HepG2 (cell line): ENCODE data around the gene HELZ2. TPM values are rescaled to one million over a fixed set of nuclear protein-coding genes. Genes with fewer than 3 reads are reported as not detected.

Experiments used
- GATA4 ChIP-seq: sonication (generic); IDR thresholded peaks from 2 replicates; pipeline ENCODE4 v1.6.1; 2016; ENCODE audit warnings: antibody characterized with exemption, low read depth, borderline replicate concordance
- GPBP1L1 ChIP-seq: sonication (generic); formaldehyde crosslinking; IDR thresholded peaks from 2 replicates; pipeline ENCODE4 v1.5.0; 2020; ENCODE audit warnings: mild to moderate bottlenecking, missing genetic modification reagents
- KDM4B ChIP-seq: sonication (generic); formaldehyde crosslinking; IDR thresholded peaks from 2 replicates; pipeline ENCODE4 v1.4.0; 2020; ENCODE audit warnings: missing genetic modification reagents
- RARG ChIP-seq: sonication (generic); formaldehyde crosslinking; IDR thresholded peaks from 2 replicates; pipeline ENCODE4 v1.4.0; 2020; ENCODE audit warnings: low read depth, mild to moderate bottlenecking, missing genetic modification reagents
- RORA ChIP-seq: sonication (generic); formaldehyde crosslinking; IDR thresholded peaks from 2 replicates; pipeline ENCODE4 v1.5.0; 2020; ENCODE audit warnings: mild to moderate bottlenecking, missing genetic modification reagents, moderate library complexity
- RXRA ChIP-seq: sonication (generic); formaldehyde crosslinking; IDR thresholded peaks from 2 replicates; pipeline ENCODE4 v1.5.1; 2020; ENCODE audit warnings: missing genetic modification reagents
- ZNF160 ChIP-seq: sonication (generic); formaldehyde crosslinking; IDR thresholded peaks from 2 replicates; pipeline ENCODE4 v1.8.0; 2022; ENCODE audit warnings: mild to moderate bottlenecking, inconsistent platforms, missing genetic modification reagents
- ZNF382 ChIP-seq: sonication (generic); formaldehyde crosslinking; IDR thresholded peaks from 2 replicates; pipeline ENCODE4 v1.5.0; 2020; ENCODE audit warnings: missing genetic modification reagents, mild to moderate bottlenecking, borderline replicate concordance
- ZNF564 ChIP-seq: sonication (generic); formaldehyde crosslinking; IDR thresholded peaks from 2 replicates; pipeline ENCODE4 v1.8.1; 2023; ENCODE audit warnings: mild to moderate bottlenecking, missing genetic modification reagents
- ZNF710 ChIP-seq: sonication (generic); formaldehyde crosslinking; IDR thresholded peaks from 2 replicates; pipeline ENCODE4 v1.5.0; 2020; ENCODE audit warnings: mild to moderate bottlenecking, missing genetic modification reagents, borderline replicate concordance
- ZSCAN9 ChIP-seq: IDR thresholded peaks from 2 replicates; pipeline ENCODE4 v1.6.1; 2016; ENCODE audit warnings: borderline replicate concordance
- polyA plus RNA-seq, 8 experiments: library from polyadenylated mRNA; depleted of rRNA in 3 of 8; stranded (reverse) in 7 of 8; unstranded in 1 of 8; fragments of >200 nt; fragmentation: Illumina TruSeq in 4 of 8; extraction: Trizol in 4 of 8; gene quantifications; 2 replicates each; pipeline versions ENCODE4 v1.2.1 to v1.2.3, GENCODE V29; 2011 to 2016; ENCODE audit warnings: low read depth in 4 of 8, missing spikeins in 1 of 8, mixed read lengths in 1 of 8; ENCODE audit not compliant: insufficient read depth in 1 of 8
- total RNA-seq, 5 experiments: library from RNA; depleted of rRNA; stranded (reverse); fragments of >200 nt; fragmentation: Illumina TruSeq; extraction: Trizol; gene quantifications; 2 replicates each; pipeline ENCODE4 v1.2.3, GENCODE V29; 2016; ENCODE audit warnings: low read depth in 1 of 5
- TF ChIP-seq, protein P1 (sequence below), 2 experiments: sonication (generic) in 1 of 2; formaldehyde crosslinking in 1 of 2; IDR thresholded peaks; 2 replicates each; pipeline versions ENCODE4 v1.6.1 to v1.9.0; 2014 to 2022; ENCODE audit warnings: antibody characterized with exemption in 1 of 2, borderline replicate concordance in 1 of 2, inconsistent platforms in 1 of 2, low read depth in 1 of 2, missing genetic modification reagents in 1 of 2
- TF ChIP-seq, protein P2 (sequence below): sonication (generic); formaldehyde crosslinking; conservative IDR thresholded peaks from 2 replicates; pipeline ENCODE4 v1.4.0; 2020; ENCODE audit warnings: missing genetic modification reagents
- TF ChIP-seq, protein P3 (sequence below): fragments of 450-650 bp; IDR thresholded peaks from 2 replicates; pipeline ENCODE4 v1.6.1; 2016

The HELZ2 gene
- total and polyA plus RNA-seq, 2 of the 13 experiments (the other 11 are each of a cell fraction or from before 2014, with no cell fraction given) = 9.6 to 10.1 TPM

- TF ChIP-seq, protein P1, sequence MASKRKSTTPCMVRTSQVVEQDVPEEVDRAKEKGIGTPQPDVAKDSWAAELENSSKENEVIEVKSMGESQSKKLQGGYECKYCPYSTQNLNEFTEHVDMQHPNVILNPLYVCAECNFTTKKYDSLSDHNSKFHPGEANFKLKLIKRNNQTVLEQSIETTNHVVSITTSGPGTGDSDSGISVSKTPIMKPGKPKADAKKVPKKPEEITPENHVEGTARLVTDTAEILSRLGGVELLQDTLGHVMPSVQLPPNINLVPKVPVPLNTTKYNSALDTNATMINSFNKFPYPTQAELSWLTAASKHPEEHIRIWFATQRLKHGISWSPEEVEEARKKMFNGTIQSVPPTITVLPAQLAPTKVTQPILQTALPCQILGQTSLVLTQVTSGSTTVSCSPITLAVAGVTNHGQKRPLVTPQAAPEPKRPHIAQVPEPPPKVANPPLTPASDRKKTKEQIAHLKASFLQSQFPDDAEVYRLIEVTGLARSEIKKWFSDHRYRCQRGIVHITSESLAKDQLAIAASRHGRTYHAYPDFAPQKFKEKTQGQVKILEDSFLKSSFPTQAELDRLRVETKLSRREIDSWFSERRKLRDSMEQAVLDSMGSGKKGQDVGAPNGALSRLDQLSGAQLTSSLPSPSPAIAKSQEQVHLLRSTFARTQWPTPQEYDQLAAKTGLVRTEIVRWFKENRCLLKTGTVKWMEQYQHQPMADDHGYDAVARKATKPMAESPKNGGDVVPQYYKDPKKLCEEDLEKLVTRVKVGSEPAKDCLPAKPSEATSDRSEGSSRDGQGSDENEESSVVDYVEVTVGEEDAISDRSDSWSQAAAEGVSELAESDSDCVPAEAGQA (IDR thresholded peaks at IDR 0.05; ENCODE audit: low read depth) = peak; percentile 6; the same call in 1 of the 2 replicates
- TF ChIP-seq, protein P1 (CRISPR knock-in tag; IDR thresholded peaks at IDR 0.05; ENCODE audit: borderline replicate concordance) = no peak
- TF ChIP-seq, protein P2, sequence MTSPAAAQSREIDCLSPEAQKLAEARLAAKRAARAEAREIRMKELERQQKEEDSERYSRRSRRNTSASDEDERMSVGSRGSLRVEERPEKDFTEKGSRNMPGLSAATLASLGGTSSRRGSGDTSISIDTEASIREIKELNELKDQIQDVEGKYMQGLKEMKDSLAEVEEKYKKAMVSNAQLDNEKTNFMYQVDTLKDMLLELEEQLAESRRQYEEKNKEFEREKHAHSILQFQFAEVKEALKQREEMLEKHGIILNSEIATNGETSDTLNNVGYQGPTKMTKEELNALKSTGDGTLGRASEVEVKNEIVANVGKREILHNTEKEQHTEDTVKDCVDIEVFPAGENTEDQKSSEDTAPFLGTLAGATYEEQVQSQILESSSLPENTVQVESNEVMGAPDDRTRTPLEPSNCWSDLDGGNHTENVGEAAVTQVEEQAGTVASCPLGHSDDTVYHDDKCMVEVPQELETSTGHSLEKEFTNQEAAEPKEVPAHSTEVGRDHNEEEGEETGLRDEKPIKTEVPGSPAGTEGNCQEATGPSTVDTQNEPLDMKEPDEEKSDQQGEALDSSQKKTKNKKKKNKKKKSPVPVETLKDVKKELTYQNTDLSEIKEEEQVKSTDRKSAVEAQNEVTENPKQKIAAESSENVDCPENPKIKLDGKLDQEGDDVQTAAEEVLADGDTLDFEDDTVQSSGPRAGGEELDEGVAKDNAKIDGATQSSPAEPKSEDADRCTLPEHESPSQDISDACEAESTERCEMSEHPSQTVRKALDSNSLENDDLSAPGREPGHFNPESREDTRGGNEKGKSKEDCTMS (CRISPR knock-in tag) = no peak
- no peak for TF ChIP-seq ZNF382 (CRISPR knock-in tag)
- TF ChIP-seq, protein P3, sequence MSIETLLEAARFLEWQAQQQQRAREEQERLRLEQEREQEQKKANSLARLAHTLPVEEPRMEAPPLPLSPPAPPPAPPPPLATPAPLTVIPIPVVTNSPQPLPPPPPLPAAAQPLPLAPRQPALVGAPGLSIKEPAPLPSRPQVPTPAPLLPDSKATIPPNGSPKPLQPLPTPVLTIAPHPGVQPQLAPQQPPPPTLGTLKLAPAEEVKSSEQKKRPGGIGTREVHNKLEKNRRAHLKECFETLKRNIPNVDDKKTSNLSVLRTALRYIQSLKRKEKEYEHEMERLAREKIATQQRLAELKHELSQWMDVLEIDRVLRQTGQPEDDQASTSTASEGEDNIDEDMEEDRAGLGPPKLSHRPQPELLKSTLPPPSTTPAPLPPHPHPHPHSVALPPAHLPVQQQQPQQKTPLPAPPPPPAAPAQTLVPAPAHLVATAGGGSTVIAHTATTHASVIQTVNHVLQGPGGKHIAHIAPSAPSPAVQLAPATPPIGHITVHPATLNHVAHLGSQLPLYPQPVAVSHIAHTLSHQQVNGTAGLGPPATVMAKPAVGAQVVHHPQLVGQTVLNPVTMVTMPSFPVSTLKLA = no peak
- peak; percentile 52; the same call in 1 of the 2 replicates for TF ChIP-seq ZNF710 (CRISPR knock-in tag)
- no peak for TF ChIP-seq GATA4
- no peak for TF ChIP-seq KDM4B
- no peak for TF ChIP-seq GPBP1L1
- TF ChIP-seq ZNF160 (CRISPR knock-in tag) = no peak
- TF ChIP-seq ZNF564 = no peak
- no peak for TF ChIP-seq RARG (CRISPR knock-in tag)
- TF ChIP-seq RORA = no peak
- peak; percentile 82; the same call in 1 of the 2 replicates for TF ChIP-seq RXRA (CRISPR knock-in tag)
- no peak for TF ChIP-seq ZSCAN9 (CRISPR knock-in tag)
These were observed 1.0 kb downstream of the HELZ2 start (continued) for GRCh38 chr20:63572788-63573646.
